ENCODE results near the gene SMARCA4. TPM values are rescaled to one million over a fixed set of nuclear protein-coding genes. Genes with fewer than 3 reads are reported as not detected.

The SMARCA4 gene
- total RNA-seq, 2 experiments from 2014 or later, result 409 to 554 TPM

- no TSS peak for BruUV-seq (replicated peaks)
Measured at GRCh38 chr19:10927730-10928562, 32.9 kb upstream of the SMARCA4 start.

GRCh38 chr19:10928563-10929401 lies 32.0 kb upstream of the SMARCA4 start, which contains the start of the genes TIMM29 and YIPF2:
TSS of gene TIMM29 (plus strand) at chr19:10928811. CDS start at chr19:10928823, 12 bp downstream.
TSS of gene YIPF2 (minus strand) at chr19:10928639. CDS start at chr19:10928410, 229 bp downstream.
- H3K9me3 ChIP-seq (ENCODE audit: low read length), result no peaks in the 10 kb centered on the region
- peak within 1 kb of the TSS; percentile 29 for H3K27ac ChIP-seq (ENCODE audit: low read depth, low read length, poor library complexity, severe bottlenecking)
- no peaks in the 10 kb centered on the region for H4K20me1 ChIP-seq (ENCODE audit: insufficient read depth, low read length)
- no TSS peak for BruUV-seq (replicated peaks)
- H3K36me3 ChIP-seq (ENCODE audit: insufficient read depth, low read length), result peaks cover 21% of the 10 kb centered on the region
- peak within 1 kb of the TSS; percentile 91 for H3K4me2 ChIP-seq (ENCODE audit: low read length)
- peaks cover 27% of the 10 kb centered on the region for H3K79me2 ChIP-seq (ENCODE audit: insufficient read depth, low read depth, low read length)
- H3K4me3 ChIP-seq (ENCODE audit: low read depth, low read length, poor library complexity, severe bottlenecking), result peak within 1 kb of the TSS; percentile 82
- no peaks in the 10 kb centered on the region for H3K9me2 ChIP-seq (ENCODE audit: insufficient read depth, low read length)
- CTCF ChIA-PET (ENCODE audit: unreplicated experiment), result no interaction called here
- intact Hi-C loops (cut with micrococcal nuclease; ENCODE audit: unreplicated experiment), result loop anchor here (1.0 kb wide), 1 partner anchor 57 kb away; the partner anchor contains the start of gene CARM1
- POLR2A ChIA-PET, result no interaction called here
- H2AFZ ChIP-seq (ENCODE audit: low read length), result peak within 1 kb of the TSS; percentile 12; the same call in 1 of the 2 replicates
- TF ChIP-seq CTCF (conservative IDR thresholded peaks at IDR 0.05; ENCODE audit: low read length) (no peak), EZH2phosphoT487 (IDR thresholded peaks at IDR 0.05; ENCODE audit: borderline replicate concordance, low read depth, low read length) (no peak)
- H3K4me1 ChIP-seq (ENCODE audit: insufficient read depth, low read length, poor library complexity, severe bottlenecking), result peaks cover 21% of the 10 kb centered on the region
- peak; percentile 98 for DNase-seq (ENCODE audit: low spot score)

More at GRCh38 chr19:10927730-10928562, 32.9 kb upstream of the SMARCA4 start:
- peaks cover 21% of the 10 kb centered on the region for H3K4me1 ChIP-seq (ENCODE audit: insufficient read depth, low read length, poor library complexity, severe bottlenecking)
- no peaks in the 10 kb centered on the region for H4K20me1 ChIP-seq (ENCODE audit: insufficient read depth, low read length)
- ChIA-PET CTCF (ENCODE audit: unreplicated experiment) (interaction anchor here (0.6 kb wide), 1 partner anchor 25 kb away, joined by 3 read pairs; no protein-coding TSS in a partner anchor), POLR2A (no interaction called here)
- peaks cover 27% of the 10 kb centered on the region for H3K79me2 ChIP-seq (ENCODE audit: insufficient read depth, low read depth, low read length)
- DNase-seq (ENCODE audit: low spot score), result no peak
- H3K27ac ChIP-seq (ENCODE audit: low read depth, low read length, poor library complexity, severe bottlenecking), result peak overlapping the region; percentile 29
- H3K9me2 ChIP-seq (ENCODE audit: insufficient read depth, low read length), result no peaks in the 10 kb centered on the region
- no peaks in the 10 kb centered on the region for H3K9me3 ChIP-seq (ENCODE audit: low read length)
- H3K4me3 ChIP-seq (ENCODE audit: low read depth, low read length, poor library complexity, severe bottlenecking), result peak overlapping the region; percentile 82
- peak overlapping the region; percentile 79 for H3K4me2 ChIP-seq (ENCODE audit: low read length)
- TF ChIP-seq CTCF (conservative IDR thresholded peaks at IDR 0.05; ENCODE audit: low read length) (no peak), EZH2phosphoT487 (IDR thresholded peaks at IDR 0.05; ENCODE audit: borderline replicate concordance, low read depth, low read length) (no peak)
- intact Hi-C loops (cut with micrococcal nuclease; ENCODE audit: unreplicated experiment), result loop anchor here (1.0 kb wide), 1 partner anchor 57 kb away; the partner anchor contains the start of gene CARM1
- H2AFZ ChIP-seq (ENCODE audit: low read length), result peak overlapping the region; percentile 12; the same call in 1 of the 2 replicates
- H3K36me3 ChIP-seq (ENCODE audit: insufficient read depth, low read length), result peaks cover 29% of the 10 kb centered on the region
